HEK293 (cell line): ENCODE results near the gene RBM15B.

Experiments used
- ZBTB20 ChIP-seq: fragments of 450-650 bp; formaldehyde crosslinking; IDR thresholded peaks from 2 replicates; pipeline ENCODE4 v1.5.1; 2016; ENCODE audit warnings: missing biosample characterization, missing genetic modification characterization
- ZNF211 ChIP-seq: fragments of 450-650 bp; formaldehyde crosslinking; IDR thresholded peaks from 2 replicates; pipeline ENCODE4 v1.5.1; 2016; ENCODE audit warnings: low read depth, missing biosample characterization, missing genetic modification characterization
- ZNF621 ChIP-seq: fragments of 450-650 bp; formaldehyde crosslinking; IDR thresholded peaks from 2 replicates; pipeline ENCODE4 v1.5.1; 2017; ENCODE audit warnings: missing biosample characterization, missing genetic modification characterization
- ZNF658 ChIP-seq: fragments of 450-650 bp; formaldehyde crosslinking; IDR thresholded peaks from 2 replicates; pipeline ENCODE4; 2016; ENCODE audit warnings: missing biosample characterization, missing genetic modification characterization
- TF ChIP-seq, protein P1 (sequence below): fragments of 450-650 bp; formaldehyde crosslinking; IDR thresholded peaks from 2 replicates; pipeline ENCODE4 v1.5.1; 2016; ENCODE audit warnings: missing biosample characterization, missing genetic modification characterization
- TF ChIP-seq, protein P2 (sequence below): sonication (generic); formaldehyde crosslinking; IDR thresholded peaks from 2 replicates; pipeline ENCODE4 v1.8.1; 2022; ENCODE audit warnings: mild to moderate bottlenecking, moderate library complexity, missing genetic modification reagents
- TF ChIP-seq, protein P3 (sequence below): fragments of 450-650 bp; formaldehyde crosslinking; IDR thresholded peaks from 2 replicates; pipeline ENCODE4 v1.5.1; 2016; ENCODE audit warnings: missing biosample characterization, missing genetic modification characterization, low read depth

DNA sequence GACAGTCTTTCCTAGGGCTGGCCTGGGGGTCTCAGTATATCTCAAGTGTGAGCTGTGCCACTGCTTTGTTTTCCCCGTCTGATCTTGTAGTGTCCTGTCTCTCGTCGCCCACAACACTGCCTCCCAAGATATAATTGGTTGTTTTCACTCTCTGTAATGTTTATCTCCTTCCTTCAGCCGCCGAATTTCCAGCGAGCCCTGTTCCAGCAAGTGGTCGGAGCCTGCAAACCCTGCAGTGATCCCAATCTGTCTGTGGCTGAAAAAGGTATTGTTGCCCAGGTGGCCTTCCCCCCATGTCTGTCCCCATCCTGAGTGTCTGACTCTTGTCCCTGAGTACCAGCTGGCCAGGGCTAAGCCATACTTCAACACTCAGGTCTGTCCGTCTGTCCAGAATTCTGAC is 15.5 kb upstream of the RBM15B start:
- TF ChIP-seq ZNF658 (no peak), ZNF621 (tag by site-specific recombination) (no peak), ZBTB20 (tag by site-specific recombination) (no peak), ZNF211 (tag by site-specific recombination) (no peak)
- TF ChIP-seq, protein P1, sequence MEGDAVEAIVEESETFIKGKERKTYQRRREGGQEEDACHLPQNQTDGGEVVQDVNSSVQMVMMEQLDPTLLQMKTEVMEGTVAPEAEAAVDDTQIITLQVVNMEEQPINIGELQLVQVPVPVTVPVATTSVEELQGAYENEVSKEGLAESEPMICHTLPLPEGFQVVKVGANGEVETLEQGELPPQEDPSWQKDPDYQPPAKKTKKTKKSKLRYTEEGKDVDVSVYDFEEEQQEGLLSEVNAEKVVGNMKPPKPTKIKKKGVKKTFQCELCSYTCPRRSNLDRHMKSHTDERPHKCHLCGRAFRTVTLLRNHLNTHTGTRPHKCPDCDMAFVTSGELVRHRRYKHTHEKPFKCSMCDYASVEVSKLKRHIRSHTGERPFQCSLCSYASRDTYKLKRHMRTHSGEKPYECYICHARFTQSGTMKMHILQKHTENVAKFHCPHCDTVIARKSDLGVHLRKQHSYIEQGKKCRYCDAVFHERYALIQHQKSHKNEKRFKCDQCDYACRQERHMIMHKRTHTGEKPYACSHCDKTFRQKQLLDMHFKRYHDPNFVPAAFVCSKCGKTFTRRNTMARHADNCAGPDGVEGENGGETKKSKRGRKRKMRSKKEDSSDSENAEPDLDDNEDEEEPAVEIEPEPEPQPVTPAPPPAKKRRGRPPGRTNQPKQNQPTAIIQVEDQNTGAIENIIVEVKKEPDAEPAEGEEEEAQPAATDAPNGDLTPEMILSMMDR = no peak
- TF ChIP-seq, protein P2, sequence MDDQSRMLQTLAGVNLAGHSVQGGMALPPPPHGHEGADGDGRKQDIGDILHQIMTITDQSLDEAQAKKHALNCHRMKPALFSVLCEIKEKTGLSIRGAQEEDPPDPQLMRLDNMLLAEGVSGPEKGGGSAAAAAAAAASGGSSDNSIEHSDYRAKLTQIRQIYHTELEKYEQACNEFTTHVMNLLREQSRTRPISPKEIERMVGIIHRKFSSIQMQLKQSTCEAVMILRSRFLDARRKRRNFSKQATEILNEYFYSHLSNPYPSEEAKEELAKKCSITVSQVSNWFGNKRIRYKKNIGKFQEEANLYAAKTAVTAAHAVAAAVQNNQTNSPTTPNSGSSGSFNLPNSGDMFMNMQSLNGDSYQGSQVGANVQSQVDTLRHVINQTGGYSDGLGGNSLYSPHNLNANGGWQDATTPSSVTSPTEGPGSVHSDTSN (CRISPR knock-in tag) = no peak
- TF ChIP-seq, protein P3, sequence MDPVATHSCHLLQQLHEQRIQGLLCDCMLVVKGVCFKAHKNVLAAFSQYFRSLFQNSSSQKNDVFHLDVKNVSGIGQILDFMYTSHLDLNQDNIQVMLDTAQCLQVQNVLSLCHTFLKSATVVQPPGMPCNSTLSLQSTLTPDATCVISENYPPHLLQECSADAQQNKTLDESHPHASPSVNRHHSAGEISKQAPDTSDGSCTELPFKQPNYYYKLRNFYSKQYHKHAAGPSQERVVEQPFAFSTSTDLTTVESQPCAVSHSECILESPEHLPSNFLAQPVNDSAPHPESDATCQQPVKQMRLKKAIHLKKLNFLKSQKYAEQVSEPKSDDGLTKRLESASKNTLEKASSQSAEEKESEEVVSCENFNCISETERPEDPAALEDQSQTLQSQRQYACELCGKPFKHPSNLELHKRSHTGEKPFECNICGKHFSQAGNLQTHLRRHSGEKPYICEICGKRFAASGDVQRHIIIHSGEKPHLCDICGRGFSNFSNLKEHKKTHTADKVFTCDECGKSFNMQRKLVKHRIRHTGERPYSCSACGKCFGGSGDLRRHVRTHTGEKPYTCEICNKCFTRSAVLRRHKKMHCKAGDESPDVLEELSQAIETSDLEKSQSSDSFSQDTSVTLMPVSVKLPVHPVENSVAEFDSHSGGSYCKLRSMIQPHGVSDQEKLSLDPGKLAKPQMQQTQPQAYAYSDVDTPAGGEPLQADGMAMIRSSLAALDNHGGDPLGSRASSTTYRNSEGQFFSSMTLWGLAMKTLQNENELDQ (tag by site-specific recombination) = no peak
